ENCODE results near the gene ATOH8.

Gene ATOH8

DNA sequence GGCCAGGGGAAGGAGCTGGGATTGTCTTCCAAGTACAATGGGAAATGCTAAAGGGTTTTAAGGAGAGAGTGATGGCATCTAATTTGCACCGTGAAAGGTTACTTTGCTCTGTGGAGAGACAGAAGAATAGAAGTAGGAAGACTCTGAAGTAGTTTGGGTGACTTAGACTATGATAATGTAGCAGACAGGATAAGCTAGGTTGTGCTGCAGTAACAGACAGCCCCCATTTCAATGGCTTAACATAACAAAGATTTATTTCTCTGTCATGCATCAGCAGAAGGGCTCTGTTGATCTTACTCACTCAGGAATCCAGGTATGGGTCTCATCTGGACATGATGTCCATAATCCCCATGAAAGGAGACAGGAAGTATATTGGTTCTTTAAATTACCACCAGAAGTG lies 33.3 kb upstream of the ATOH8 start:
- no peaks in the 10 kb centered on the region for H3K36me3 ChIP-seq (ENCODE audit: insufficient read depth)
- H2AFZ ChIP-seq (ENCODE audit: low read depth) = no peak overlapping the region
- H3K79me2 ChIP-seq (ENCODE audit: insufficient read depth, low read depth) = no peaks in the 10 kb centered on the region
- H3K27me3 ChIP-seq (ENCODE audit: insufficient read depth, low read depth) = no peaks in the 10 kb centered on the region; the same call in 1 of the 2 replicates
- H3K9ac ChIP-seq = no peak overlapping the region
- no peak overlapping the region for H3K4me2 ChIP-seq
- H3K4me1 ChIP-seq (ENCODE audit: low read depth, poor library complexity, severe bottlenecking) = no peaks in the 10 kb centered on the region
- no peaks in the 10 kb centered on the region for H4K20me1 ChIP-seq (ENCODE audit: insufficient read depth)
- no peak overlapping the region for H3K27ac ChIP-seq
- TF ChIP-seq, protein P1, sequence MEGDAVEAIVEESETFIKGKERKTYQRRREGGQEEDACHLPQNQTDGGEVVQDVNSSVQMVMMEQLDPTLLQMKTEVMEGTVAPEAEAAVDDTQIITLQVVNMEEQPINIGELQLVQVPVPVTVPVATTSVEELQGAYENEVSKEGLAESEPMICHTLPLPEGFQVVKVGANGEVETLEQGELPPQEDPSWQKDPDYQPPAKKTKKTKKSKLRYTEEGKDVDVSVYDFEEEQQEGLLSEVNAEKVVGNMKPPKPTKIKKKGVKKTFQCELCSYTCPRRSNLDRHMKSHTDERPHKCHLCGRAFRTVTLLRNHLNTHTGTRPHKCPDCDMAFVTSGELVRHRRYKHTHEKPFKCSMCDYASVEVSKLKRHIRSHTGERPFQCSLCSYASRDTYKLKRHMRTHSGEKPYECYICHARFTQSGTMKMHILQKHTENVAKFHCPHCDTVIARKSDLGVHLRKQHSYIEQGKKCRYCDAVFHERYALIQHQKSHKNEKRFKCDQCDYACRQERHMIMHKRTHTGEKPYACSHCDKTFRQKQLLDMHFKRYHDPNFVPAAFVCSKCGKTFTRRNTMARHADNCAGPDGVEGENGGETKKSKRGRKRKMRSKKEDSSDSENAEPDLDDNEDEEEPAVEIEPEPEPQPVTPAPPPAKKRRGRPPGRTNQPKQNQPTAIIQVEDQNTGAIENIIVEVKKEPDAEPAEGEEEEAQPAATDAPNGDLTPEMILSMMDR (conservative IDR thresholded peaks at IDR 0.05; ENCODE audit: low read depth, low read length) = no peak
- no peak overlapping the region for H3K4me3 ChIP-seq (IDR thresholded peaks at IDR 0.05; ENCODE audit: insufficient read depth, low read depth, low read length)

DNA sequence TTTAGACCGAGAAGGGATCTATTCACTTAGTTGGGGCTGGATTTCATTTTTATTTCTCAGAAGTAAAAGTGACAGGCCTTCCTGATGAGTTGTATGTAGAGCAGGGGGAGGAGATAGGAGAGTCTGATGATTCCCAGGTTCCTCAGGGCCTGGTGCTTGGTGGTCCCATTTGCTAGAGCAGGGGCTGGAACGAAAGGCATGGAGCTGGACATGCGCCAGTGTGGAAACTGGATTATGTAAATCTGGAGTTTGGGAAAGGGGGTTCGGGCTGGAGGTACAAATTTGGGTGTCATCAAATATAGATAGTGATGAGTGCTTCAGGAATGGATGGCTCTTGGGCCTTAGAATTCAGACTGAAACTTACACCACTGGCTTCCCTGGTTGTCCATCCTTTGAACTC lies 32.1 kb upstream of the ATOH8 start:
- Histone ChIP-seq H3K4me2 (no peak overlapping the region), H3K79me2 (ENCODE audit: insufficient read depth, low read depth) (no peaks in the 10 kb centered on the region), H3K4me3 (IDR thresholded peaks at IDR 0.05; ENCODE audit: insufficient read depth, low read depth, low read length) (no peak overlapping the region), H3K9ac (no peak overlapping the region), H3K27me3 (ENCODE audit: insufficient read depth, low read depth) (no peaks in the 10 kb centered on the region; the same call in 1 of the 2 replicates), H3K36me3 (ENCODE audit: insufficient read depth) (no peaks in the 10 kb centered on the region), H2AFZ (ENCODE audit: low read depth) (no peak overlapping the region), H3K4me1 (ENCODE audit: low read depth, poor library complexity, severe bottlenecking) (no peaks in the 10 kb centered on the region), H3K27ac (no peak overlapping the region), H4K20me1 (ENCODE audit: insufficient read depth) (no peaks in the 10 kb centered on the region)
- TF ChIP-seq, protein P1 (conservative IDR thresholded peaks at IDR 0.05; ENCODE audit: low read depth, low read length) = no peak

DNA sequence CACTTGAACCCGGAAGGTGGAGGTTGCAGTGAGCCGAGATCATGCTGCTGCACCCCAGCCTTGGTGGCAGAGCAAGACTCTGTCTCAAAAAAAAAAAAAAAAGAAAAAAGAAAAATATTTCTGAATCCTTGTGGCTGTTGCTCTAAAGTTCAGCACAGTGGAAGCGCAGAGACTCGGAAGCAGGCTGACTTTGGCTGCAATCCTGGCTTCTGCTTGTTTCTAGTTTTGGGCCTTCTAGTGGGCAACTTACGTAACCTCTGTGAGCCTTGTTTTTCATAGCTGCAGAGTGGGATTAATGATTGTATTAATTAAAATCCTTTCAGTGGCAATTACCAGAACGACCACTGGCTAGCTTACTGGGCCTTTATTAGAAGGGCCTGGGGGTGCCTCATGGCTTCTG lies 31.3 kb upstream of the ATOH8 start:
- no peak overlapping the region for H3K4me3 ChIP-seq (IDR thresholded peaks at IDR 0.05; ENCODE audit: insufficient read depth, low read depth, low read length)
- H2AFZ ChIP-seq (ENCODE audit: low read depth) = no peak overlapping the region
- H3K36me3 ChIP-seq (ENCODE audit: insufficient read depth) = no peaks in the 10 kb centered on the region
- H3K79me2 ChIP-seq (ENCODE audit: insufficient read depth, low read depth) = no peaks in the 10 kb centered on the region
- H3K27ac ChIP-seq = no peak overlapping the region
- H3K27me3 ChIP-seq (ENCODE audit: insufficient read depth, low read depth) = no peaks in the 10 kb centered on the region; the same call in 1 of the 2 replicates
- no peak overlapping the region for H3K4me2 ChIP-seq
- H3K4me1 ChIP-seq (ENCODE audit: low read depth, poor library complexity, severe bottlenecking) = no peaks in the 10 kb centered on the region
- TF ChIP-seq, protein P1 (conservative IDR thresholded peaks at IDR 0.05; ENCODE audit: low read depth, low read length) = no peak
- H3K9ac ChIP-seq = no peak overlapping the region
- no peaks in the 10 kb centered on the region for H4K20me1 ChIP-seq (ENCODE audit: insufficient read depth)

DNA sequence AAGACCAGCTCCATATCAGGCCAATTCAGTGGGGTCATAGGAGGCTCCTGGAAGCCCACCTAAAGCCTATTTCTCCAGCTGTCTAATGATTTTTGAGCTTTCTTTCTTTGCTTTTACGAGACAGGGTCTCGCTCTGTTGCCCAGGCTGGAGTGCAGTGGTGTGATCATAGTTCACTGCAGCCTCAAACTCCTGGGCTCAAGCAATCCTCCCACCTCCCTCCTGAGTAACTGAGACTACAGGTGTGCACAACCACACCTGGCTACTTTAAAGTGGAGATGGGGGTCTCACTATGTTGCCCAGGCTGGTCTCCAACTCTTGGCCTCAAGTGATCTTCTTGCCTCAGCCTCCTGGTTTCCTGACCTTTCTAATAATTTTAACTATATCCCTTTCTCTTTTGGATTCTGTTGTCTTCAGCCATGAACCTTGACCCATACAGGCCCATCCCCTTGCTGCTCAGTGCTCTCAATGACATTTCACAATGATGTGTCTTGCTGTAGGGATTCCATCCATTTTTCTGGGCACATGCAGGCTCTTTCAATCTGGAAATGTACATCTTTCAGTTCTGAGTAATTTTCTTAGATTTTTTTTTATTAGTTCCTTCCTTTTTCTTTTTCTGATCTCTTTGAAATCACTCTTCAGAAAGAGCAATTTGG lies 30.0 kb upstream of the ATOH8 start:
- Histone ChIP-seq H3K9ac (no peak overlapping the region), H3K4me1 (ENCODE audit: low read depth, poor library complexity, severe bottlenecking) (no peaks in the 10 kb centered on the region), H3K27me3 (ENCODE audit: insufficient read depth, low read depth) (no peaks in the 10 kb centered on the region; the same call in 1 of the 2 replicates), H3K4me2 (no peak overlapping the region), H3K4me3 (IDR thresholded peaks at IDR 0.05; ENCODE audit: insufficient read depth, low read depth, low read length) (no peak overlapping the region), H3K27ac (no peak overlapping the region), H3K36me3 (ENCODE audit: insufficient read depth) (no peaks in the 10 kb centered on the region), H2AFZ (ENCODE audit: low read depth) (no peak overlapping the region), H3K79me2 (ENCODE audit: insufficient read depth, low read depth) (no peaks in the 10 kb centered on the region), H4K20me1 (ENCODE audit: insufficient read depth) (no peaks in the 10 kb centered on the region)
- TF ChIP-seq, protein P1 (conservative IDR thresholded peaks at IDR 0.05; ENCODE audit: low read depth, low read length) = no peak

Data from KMS-11 (cell line).